Mesenchymal stem cell (in vitro differentiated cells and primary cell): ENCODE measurements around the gene VRK2.

Source experiments
- DNase-seq: peaks from one replicate; pipeline ENCODE4 v3.0.0-alpha.2; 2013
- H2AFZ ChIP-seq: one replicate; pipeline ENCODE4 v1.6.1; 2013; ENCODE audit warnings: low read depth, mild to moderate bottlenecking, control low read depth, inconsistent platforms, low read length, moderate library complexity
- H2AK5ac ChIP-seq: 2 replicates; pipeline ENCODE4 v1.6.1; 2013; ENCODE audit warnings: low read length, moderate library complexity, mild to moderate bottlenecking, inconsistent platforms; ENCODE audit not compliant: severe bottlenecking
- H2BK120ac ChIP-seq: one replicate; pipeline ENCODE4 v1.6.1; 2013; ENCODE audit warnings: low read depth, mild to moderate bottlenecking, inconsistent platforms, low read length, moderate library complexity
- H2BK12ac ChIP-seq, 2 experiments: one replicate each; pipeline ENCODE4 v1.6.1; 2013; ENCODE audit warnings: inconsistent platforms in 2 of 2, low read length in 2 of 2, mild to moderate bottlenecking in 2 of 2, moderate library complexity in 2 of 2, control low read depth in 1 of 2
- H2BK15ac ChIP-seq: one replicate; pipeline ENCODE4 v1.6.1; 2013; ENCODE audit warnings: mild to moderate bottlenecking, low read depth, inconsistent platforms; ENCODE audit not compliant: poor library complexity, severe bottlenecking
- H2BK5ac ChIP-seq: 2 replicates; pipeline ENCODE4 v1.6.1; 2013; ENCODE audit warnings: low read depth, mild to moderate bottlenecking, low read length, control low read depth, inconsistent platforms; ENCODE audit not compliant: poor library complexity, severe bottlenecking
- H3K14ac ChIP-seq, 2 experiments: one replicate each; pipeline ENCODE4 v1.6.1; 2013; ENCODE audit warnings: inconsistent platforms in 2 of 2, low read length in 2 of 2, control low read depth in 1 of 2, mild to moderate bottlenecking in 1 of 2, moderate library complexity in 1 of 2
- H3K18ac ChIP-seq, 2 experiments: one replicate each; pipeline ENCODE4 v1.6.1; 2013; ENCODE audit warnings: inconsistent platforms in 2 of 2, low read length in 2 of 2, control low read depth in 1 of 2, low read depth in 1 of 2, mild to moderate bottlenecking in 1 of 2
- H3K23ac ChIP-seq, 2 experiments: one replicate each; pipeline ENCODE4 v1.6.1; 2013; ENCODE audit warnings: inconsistent platforms in 2 of 2, low read length in 2 of 2, mild to moderate bottlenecking in 2 of 2, moderate library complexity in 2 of 2, control low read depth in 1 of 2
- H3K27ac ChIP-seq: 2 replicates; pipeline ENCODE4 v1.5.1; 2013; ENCODE audit warnings: mild to moderate bottlenecking, moderate library complexity, low read length, control low read depth, inconsistent platforms; ENCODE audit not compliant: poor library complexity, severe bottlenecking
- H3K27me3 ChIP-seq, 2 experiments: 2 replicates each; pipeline versions ENCODE4 v1.6.1 to v1.7.0; 2013; ENCODE audit warnings: low read length in 2 of 2, mild to moderate bottlenecking in 2 of 2, moderate library complexity in 2 of 2, control low read depth in 1 of 2, inconsistent platforms in 1 of 2; ENCODE audit not compliant: control insufficient read depth in 1 of 2, insufficient read depth in 1 of 2
- H3K36me3 ChIP-seq, 2 experiments: 2 replicates each; pipeline versions ENCODE4 v1.6.1 to v1.7.0; 2013; ENCODE audit warnings: low read length in 2 of 2, control low read depth in 1 of 2, inconsistent platforms in 1 of 2, low read depth in 1 of 2, mild to moderate bottlenecking in 1 of 2; ENCODE audit not compliant: insufficient read depth in 2 of 2, control insufficient read depth in 1 of 2
- H3K4ac ChIP-seq, 2 experiments: one replicate each; pipeline ENCODE4 v1.6.1; 2013; ENCODE audit warnings: inconsistent platforms in 2 of 2, low read length in 2 of 2, mild to moderate bottlenecking in 2 of 2, moderate library complexity in 2 of 2, control low read depth in 1 of 2, low read depth in 1 of 2
- H3K4me1 ChIP-seq: 2 replicates; pipeline ENCODE4 v1.6.1; 2013; ENCODE audit warnings: low read depth, low read length, control low read depth; ENCODE audit not compliant: control insufficient read depth, insufficient read depth
- H3K4me2 ChIP-seq: 2 replicates; pipeline ENCODE4 v1.6.1; 2013; ENCODE audit warnings: low read length, mild to moderate bottlenecking, inconsistent platforms; ENCODE audit not compliant: poor library complexity, severe bottlenecking
- H3K4me3 ChIP-seq, 2 experiments: 2 replicates each; pipeline versions ENCODE4 v1.5.1 to v1.7.0; 2013; ENCODE audit warnings: low read length in 2 of 2, mild to moderate bottlenecking in 2 of 2, control low read depth in 1 of 2, low read depth in 1 of 2; ENCODE audit not compliant: insufficient read depth in 1 of 2
- H3K79me1 ChIP-seq: replicated peaks from 2 replicates; pipeline ENCODE4 v1.6.1; 2013; ENCODE audit warnings: mild to moderate bottlenecking, control low read depth, low read length, inconsistent platforms; ENCODE audit not compliant: poor library complexity, severe bottlenecking
- H3K9ac ChIP-seq: 2 replicates; pipeline ENCODE4 v1.7.0; 2013; ENCODE audit warnings: mild to moderate bottlenecking, low read length, moderate library complexity
- H3K9me3 ChIP-seq: 2 replicates; pipeline ENCODE4 v1.7.0; 2013; ENCODE audit warnings: mild to moderate bottlenecking, low read length; ENCODE audit not compliant: control insufficient read depth
- H4K8ac ChIP-seq: one replicate; pipeline ENCODE4 v1.6.1; 2013; ENCODE audit warnings: inconsistent platforms, mild to moderate bottlenecking, low read length, moderate library complexity
- H4K91ac ChIP-seq: one replicate; pipeline ENCODE4 v1.6.1; 2013; ENCODE audit warnings: mild to moderate bottlenecking, low read length, inconsistent platforms
- WGBS: methylation state at CpG from one replicate; pipeline ENCODE4 v1.1.7; 2013; ENCODE audit warnings: mixed read lengths; 5-methylcytosine and 5-hydroxymethylcytosine counted together

Gene VRK2

GRCh38 chr2:58052978-58053377, 6.4 kb downstream of the VRK2 start:
- Histone ChIP-seq H3K27me3 (no peaks in the 10 kb centered on the region), H3K23ac (no peak overlapping the region), H3K4me3 (no peak overlapping the region), H2AK5ac (no peak overlapping the region), H3K4me2 (no peak overlapping the region), H2BK12ac (no peak overlapping the region), H3K27ac (no peak overlapping the region), H3K9ac (no peak overlapping the region), H2BK5ac (no peak overlapping the region), H2BK15ac (no peak overlapping the region), H4K91ac (no peak overlapping the region), H4K8ac (no peak overlapping the region), H2AFZ (no peak overlapping the region), H3K79me1 (peaks cover 15% of the 10 kb centered on the region), H3K4ac (no peak overlapping the region), H3K18ac (no peak overlapping the region), H2BK120ac (no peak overlapping the region), H3K36me3 (peaks cover 2 to 47% of the 10 kb centered on the region in 2 experiments), H3K4me1 (no peaks in the 10 kb centered on the region), H3K14ac (no peak overlapping the region), H3K9me3 (no peaks in the 10 kb centered on the region)
- no peak for DNase-seq
- 100% methylated on average over 1 of the region's 1 CpG for WGBS

DNA sequence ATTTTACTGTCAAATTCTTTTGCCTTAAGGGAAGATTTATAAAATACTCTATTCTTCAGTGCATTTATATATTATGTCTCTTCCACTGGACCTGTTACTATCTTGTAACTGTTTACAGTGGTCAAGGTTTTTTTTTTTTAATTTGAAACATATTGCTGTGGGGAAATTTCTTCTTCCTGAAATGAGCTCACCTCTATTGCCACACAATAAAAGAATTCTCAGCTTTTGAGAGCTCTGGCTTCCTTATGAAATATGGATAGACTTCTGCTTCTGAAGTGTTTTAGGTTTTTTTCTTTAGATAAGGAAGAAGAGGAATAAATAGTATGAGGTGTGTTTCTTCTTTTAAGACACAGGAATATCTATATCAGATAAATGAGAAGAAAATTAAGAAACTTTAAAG, 7.7 kb downstream of the VRK2 start:
- Histone ChIP-seq H2BK5ac (no peak overlapping the region), H2AK5ac (no peak overlapping the region)

DNA sequence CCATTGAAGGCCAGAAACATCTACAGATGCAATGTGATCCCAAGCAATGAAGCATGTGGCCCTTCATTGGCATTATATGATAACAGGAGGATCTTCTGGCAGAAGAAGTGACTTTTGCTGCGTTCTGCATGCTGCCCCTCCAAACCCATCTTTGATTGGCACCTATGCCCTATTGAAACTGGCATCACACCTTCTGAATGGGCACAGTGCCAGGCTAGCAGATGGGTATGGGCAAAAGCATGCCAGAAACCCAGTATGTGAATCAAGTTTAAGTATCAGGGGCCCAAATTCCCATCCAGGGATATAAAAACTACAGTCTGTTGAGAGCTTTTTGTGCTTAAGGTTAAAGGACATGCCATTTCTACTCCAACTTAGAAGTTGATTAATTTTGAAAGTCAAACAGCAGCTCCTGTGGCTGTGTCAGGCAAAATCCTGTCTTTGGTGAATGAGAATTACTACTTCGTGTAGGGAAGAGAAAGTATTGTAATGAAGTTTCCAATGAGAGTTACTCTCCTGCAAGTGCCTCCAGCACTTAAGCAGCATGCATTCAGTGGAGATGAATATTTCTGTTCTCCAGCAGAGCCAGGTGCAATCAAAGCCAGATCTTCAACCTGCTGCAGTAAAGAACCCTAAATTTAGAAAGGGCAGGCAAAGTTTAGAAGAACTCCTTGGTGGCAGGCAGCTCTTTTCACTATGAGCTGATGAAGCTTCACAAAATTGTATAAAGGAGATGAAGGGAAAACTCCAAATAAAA, 8.6 kb downstream of the VRK2 start:
- Histone ChIP-seq H3K4me2 (no peak overlapping the region), H3K4me1 (no peaks in the 10 kb centered on the region), H3K9ac (no peak overlapping the region), H2AFZ (no peak overlapping the region), H2BK15ac (no peak overlapping the region), H3K18ac (no peak overlapping the region), H3K36me3 (peaks cover 2 to 53% of the 10 kb centered on the region in 2 experiments), H4K91ac (no peak overlapping the region), H3K4me3 (no peak overlapping the region), H2BK120ac (no peak overlapping the region), H3K27ac (no peak overlapping the region), H3K27me3 (no peaks in the 10 kb centered on the region), H3K4ac (no peak overlapping the region), H2BK12ac (no peak overlapping the region), H4K8ac (no peak overlapping the region), H2BK5ac (no peak overlapping the region), H3K79me1 (peaks cover 15% of the 10 kb centered on the region), H3K9me3 (no peaks in the 10 kb centered on the region), H3K14ac (no peak overlapping the region), H3K23ac (no peak overlapping the region), H2AK5ac (no peak overlapping the region)
- WGBS, result 94% methylated on average over 2 of the region's 2 CpGs
- no peak for DNase-seq

More for the DNA sequence above, 7.7 kb downstream of the VRK2 start:
- Histone ChIP-seq H3K9ac (peak overlapping the region; percentile 39), H3K4me3 (no peak overlapping the region), H3K36me3 (peaks cover 2 to 53% of the 10 kb centered on the region in 2 experiments), H3K4me2 (no peak overlapping the region), H2BK15ac (no peak overlapping the region), H4K8ac (no peak overlapping the region), H3K9me3 (no peaks in the 10 kb centered on the region), H3K4ac (no peak overlapping the region), H3K4me1 (no peaks in the 10 kb centered on the region), H2BK12ac (no peak overlapping the region), H3K14ac (no peak overlapping the region), H2AFZ (no peak overlapping the region), H3K18ac (no peak overlapping the region), H4K91ac (no peak overlapping the region), H3K79me1 (peaks cover 15% of the 10 kb centered on the region), H3K27ac (no peak overlapping the region), H3K27me3 (no peaks in the 10 kb centered on the region), H3K23ac (no peak overlapping the region), H2BK120ac (no peak overlapping the region)
- DNase-seq, result no peak

DNA sequence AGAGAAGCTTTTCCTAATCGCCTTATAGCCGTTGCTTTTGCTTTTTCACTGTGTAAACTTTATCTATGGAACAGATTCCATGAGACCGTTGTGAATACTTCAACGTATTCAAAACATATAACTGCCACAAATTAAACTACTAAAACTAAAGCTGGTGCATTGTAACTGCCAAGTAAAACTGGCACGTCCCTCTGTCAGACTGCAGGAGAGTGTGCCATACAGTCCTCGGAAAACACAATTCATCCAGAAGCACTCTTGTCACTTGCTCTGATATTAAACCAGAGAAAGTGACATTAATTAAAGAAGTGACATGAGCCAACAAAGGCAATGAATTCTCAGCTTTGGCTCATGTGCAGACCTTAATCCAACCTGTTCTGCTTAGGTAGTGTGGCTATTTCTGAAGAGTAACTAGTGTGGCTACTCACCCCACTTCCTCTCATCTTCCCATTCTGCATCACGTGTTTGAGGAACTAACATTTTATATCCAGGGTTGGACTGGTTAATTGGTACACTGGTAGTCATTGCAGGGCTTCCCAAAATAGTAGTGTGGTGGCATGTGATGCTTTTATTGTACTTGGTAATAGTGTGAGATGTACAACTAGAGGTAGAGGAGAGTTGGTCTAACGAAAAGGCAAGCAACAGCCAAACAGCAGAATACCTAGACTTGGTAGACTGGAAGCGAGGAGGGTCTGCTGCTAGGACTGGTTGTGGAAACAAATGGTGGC, 9.7 kb downstream of the VRK2 start:
- Histone ChIP-seq H3K18ac (no peak overlapping the region), H3K36me3 (peaks cover 2 to 51% of the 10 kb centered on the region in 2 experiments), H3K4me1 (no peaks in the 10 kb centered on the region), H3K4me2 (no peak overlapping the region), H3K9me3 (no peaks in the 10 kb centered on the region), H3K14ac (no peak overlapping the region), H2BK120ac (no peak overlapping the region), H3K23ac (no peak overlapping the region), H3K9ac (no peak overlapping the region), H4K8ac (no peak overlapping the region), H4K91ac (no peak overlapping the region), H2AK5ac (no peak overlapping the region), H3K27me3 (no peaks in the 10 kb centered on the region), H2BK15ac (no peak overlapping the region), H3K4me3 (no peak overlapping the region), H2AFZ (no peak overlapping the region), H2BK5ac (no peak overlapping the region), H3K27ac (no peak overlapping the region), H3K79me1 (peaks cover 15% of the 10 kb centered on the region), H2BK12ac (no peak overlapping the region), H3K4ac (no peak overlapping the region)
- 93% methylated on average over 9 of the region's 9 CpGs for WGBS
- DNase-seq, result no peak
